GM21423 (cell line): ENCODE measurements around the gene GSTA5.
A peak's percentile ranks its signal among the peaks of the same experiment; 100 is the strongest.
"Not testable (repeated sequence)": the region's sequence is repeated elsewhere in the genome, so short reads cannot be mapped to it uniquely, and the experiment has no call there.

Source experiments
- ATAC-seq: cut with Tn5 transposase; IDR thresholded peaks from one replicate; pipeline ENCODE4 v1.9.1; 2021; ENCODE audit warnings: mild to moderate bottlenecking, moderate library complexity; ENCODE audit not compliant: unreplicated experiment

Gene GSTA5

GRCh38 chr6:52839124-52840055 is 1.2 kb downstream of the GSTA5 start:
- ATAC-seq = peak; percentile 80

DNA sequence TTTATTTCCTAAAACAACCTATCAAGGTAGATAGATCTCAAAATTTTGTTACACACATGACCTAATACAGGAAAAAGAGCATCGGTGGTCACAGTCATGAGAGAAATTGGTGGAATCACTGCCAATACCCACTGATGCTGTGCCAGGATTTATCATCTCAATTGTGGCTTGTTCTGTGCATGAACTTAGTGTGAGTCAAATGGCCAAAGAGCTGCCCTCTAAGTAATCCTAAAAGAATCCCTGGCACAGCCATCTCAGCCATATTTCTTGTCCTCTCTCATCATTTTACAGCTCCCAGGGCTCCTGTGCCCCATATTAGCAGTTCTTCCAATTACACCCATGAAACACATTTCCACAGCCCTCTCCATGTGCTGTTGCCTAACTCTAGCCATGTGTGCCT is 6.1 kb downstream of the GSTA5 start:
- ATAC-seq = no peak

- not testable (repeated sequence) for ATAC-seq
Measured at GRCh38 chr6:52830869-52831268, 9.7 kb downstream of the GSTA5 start.

GRCh38 chr6:52829046-52829817 is 11.4 kb downstream of the GSTA5 start:
- no peak for ATAC-seq

DNA sequence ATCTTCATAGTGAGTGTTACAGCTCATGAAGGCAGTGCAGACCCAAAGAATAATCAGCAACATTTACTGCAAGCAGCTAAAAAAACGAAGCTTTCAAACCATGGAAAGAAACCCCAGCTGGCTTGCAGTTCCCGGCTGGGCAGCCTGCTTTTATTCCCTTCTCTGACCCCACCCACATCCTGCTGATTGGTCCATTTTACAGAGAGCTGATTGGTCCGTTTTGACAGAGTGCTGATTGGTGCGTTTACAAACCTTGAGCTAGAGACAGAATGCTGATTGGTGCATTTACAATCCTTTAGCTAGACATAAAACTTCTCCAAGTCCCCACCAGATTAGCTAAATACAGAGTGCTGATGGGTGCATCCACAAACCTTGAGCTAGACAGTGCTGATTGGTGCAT is 12.0 kb downstream of the GSTA5 start:
- not testable (repeated sequence) for ATAC-seq

- not testable (repeated sequence) for ATAC-seq
Measured at GRCh38 chr6:52827073-52827783, 13.4 kb downstream of the GSTA5 start.

DNA sequence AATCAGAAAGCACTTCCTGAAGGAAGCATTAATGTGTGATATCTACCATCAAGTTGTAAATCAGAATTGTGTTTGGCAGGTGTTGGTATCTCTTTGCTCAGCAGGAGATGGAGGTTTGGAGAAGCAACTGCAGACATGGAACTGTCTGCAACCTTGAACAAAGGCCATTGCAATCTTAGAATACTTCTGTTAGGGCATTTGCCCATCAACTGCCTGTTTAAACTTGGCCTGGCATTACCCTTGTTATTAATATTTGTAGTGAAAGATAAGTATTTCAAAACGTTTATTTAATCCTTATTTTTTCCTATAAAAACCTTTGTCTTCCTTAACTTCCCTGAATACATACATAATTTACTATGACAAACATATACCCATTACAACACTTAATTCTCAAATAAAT is 14.1 kb downstream of the GSTA5 start:
- no peak for ATAC-seq

DNA sequence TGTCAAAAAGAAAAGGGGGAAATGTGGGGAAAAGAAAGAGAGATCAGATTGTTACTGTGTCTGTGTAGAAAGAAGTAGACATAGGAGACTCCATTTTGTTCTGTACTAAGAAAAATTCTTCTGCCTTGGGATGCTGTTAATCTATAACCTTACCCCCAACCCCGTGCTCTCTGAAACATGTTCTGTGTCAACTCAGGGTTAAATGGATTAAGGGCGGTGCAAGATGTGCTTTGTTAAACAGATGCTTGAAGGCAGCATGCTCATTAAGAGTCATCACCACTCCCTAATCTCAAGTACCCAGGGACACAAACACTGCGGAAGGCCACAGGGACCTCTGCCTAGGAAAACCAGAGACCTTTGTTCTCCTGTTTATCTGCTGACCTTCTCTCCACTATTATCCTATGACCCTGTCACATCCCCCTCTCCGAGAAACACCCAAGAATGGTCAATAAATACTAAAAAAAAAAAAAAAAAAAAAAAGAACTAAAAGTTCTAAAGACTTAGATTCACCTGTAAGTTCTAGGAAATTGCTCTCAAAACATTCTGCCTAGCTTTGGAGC is 14.6 kb downstream of the GSTA5 start:
- ATAC-seq = not testable (repeated sequence)

DNA sequence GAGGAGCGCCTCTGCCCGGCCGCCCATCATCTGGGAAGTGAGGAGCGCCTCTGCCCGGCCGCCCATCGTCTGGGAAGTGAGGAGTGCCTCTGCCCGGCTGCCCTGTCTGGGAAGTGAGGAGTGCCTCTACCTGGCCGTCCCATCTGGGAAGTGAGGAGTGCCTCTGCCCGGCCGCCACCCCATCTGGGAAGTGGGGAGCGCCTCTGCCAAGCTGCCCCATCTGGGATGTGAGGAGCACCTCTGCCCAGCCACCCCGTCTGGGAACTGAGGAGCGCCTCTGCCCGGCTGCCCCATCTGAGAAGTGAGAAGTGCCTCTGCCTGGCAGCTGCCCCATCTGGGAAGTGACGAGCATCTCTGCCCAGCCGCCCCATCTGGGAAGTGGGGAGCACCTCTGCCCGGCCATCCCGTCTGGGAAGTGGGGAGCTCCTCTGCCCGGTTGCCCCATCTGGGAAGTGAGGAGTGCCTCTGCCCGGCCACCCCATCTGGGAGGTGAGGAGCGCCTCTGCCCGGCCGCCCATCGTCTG is 15.3 kb downstream of the GSTA5 start:
- not testable (repeated sequence) for ATAC-seq

DNA sequence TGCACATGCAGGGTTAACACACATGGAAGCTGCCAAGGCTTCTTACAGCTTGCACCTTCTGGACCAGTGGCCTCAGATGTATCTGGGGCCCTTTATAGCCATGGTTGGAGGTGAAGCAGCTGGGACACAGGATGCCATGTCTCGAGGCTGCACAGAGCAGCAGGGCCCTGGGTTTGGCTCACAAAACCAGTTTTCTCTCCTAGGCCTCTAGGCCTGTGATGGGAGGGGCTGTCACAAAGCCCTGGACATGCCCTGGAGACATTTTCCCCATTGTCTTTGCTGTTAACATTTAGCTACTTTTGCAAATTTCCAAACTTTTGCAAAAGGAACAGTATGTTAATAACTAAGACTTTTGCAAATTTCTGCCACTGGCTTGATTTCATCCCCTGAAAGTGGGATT is 18.8 kb downstream of the GSTA5 start:
- ATAC-seq = no peak

GRCh38 chr6:52820198-52820597 is 20.4 kb downstream of the GSTA5 start:
- ATAC-seq = no peak

GRCh38 chr6:52815167-52816092 is 25.2 kb downstream of the GSTA5 start:
- ATAC-seq = peak; percentile 56

- ATAC-seq = not testable (repeated sequence)
Measured at GRCh38 chr6:52814545-52814944, 26.1 kb downstream of the GSTA5 start.

GRCh38 chr6:52809777-52810176 is 30.8 kb downstream of the GSTA5 start:
- ATAC-seq = not testable (repeated sequence)

- ATAC-seq = no peak
Measured at GRCh38 chr6:52808660-52809059, 32.0 kb downstream of the GSTA5 start.

- not testable (repeated sequence) for ATAC-seq
Measured at GRCh38 chr6:52803668-52804255, 36.9 kb downstream of the GSTA5 start, which contains the start of gene GSTA1. TSS of gene GSTA1 (minus strand) at chr6:52803816. CDS start at chr6:52799267, 4,549 bp downstream.

DNA sequence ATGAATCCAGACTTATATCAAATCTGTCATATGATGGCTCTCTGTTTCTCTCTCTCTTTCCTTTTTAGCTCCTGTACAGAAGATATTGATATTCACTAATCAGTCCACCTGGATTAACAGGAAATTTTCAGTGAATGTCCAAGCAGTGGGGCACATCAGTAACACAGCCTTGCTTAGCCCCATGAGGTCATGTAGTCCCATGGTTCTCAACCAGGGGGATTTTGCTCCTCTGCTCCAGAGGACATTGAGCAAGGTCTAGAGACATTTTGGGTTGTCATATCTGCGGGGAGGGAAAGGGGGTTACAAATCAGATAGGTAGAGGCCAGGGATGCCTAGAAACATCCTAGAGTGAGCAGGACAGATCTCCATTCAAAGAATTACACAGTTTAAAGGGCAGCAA is 37.8 kb downstream of the GSTA5 start:
- no peak for ATAC-seq

GRCh38 chr6:52801188-52801841 is 39.3 kb downstream of the GSTA5 start:
- no peak for ATAC-seq
